ENCODE results near the gene AKAP8L. TPM values are rescaled to one million over a fixed set of nuclear protein-coding genes. Genes with fewer than 3 reads are reported as not detected.

AKAP8L gene
- total and polyA plus RNA-seq, 10 of the 15 experiments (the other 5 are each of a cell fraction or from before 2014, with no cell fraction given), result 0.66 to 64.3 (median 40.0) TPM

- TF ChIP-seq TCF7 (IDR thresholded peaks at IDR 0.05; ENCODE audit: borderline replicate concordance), result no peak
- TF ChIP-seq ZBTB11 (CRISPR knock-in tag; IDR thresholded peaks at IDR 0.05), result no peak
- no peak for TF ChIP-seq WRNIP1 (IDR thresholded peaks at IDR 0.05; ENCODE audit: borderline replicate concordance, low read depth, low read length)
- no peak for TF ChIP-seq ZZZ3 (IDR thresholded peaks at IDR 0.05; ENCODE audit: control insufficient read depth, insufficient read length, low read depth)
- TF ChIP-seq HDAC2 (IDR thresholded peaks at IDR 0.05), result no peak
- TF ChIP-seq ETV6 (conservative IDR thresholded peaks at IDR 0.05 in 1 of 2, IDR thresholded peaks at IDR 0.05 in 1 of 2; ENCODE audit: borderline replicate concordance in 1 of 2, low read depth in 1 of 2), result no peak
- no peak for TF ChIP-seq BCLAF1 (IDR thresholded peaks at IDR 0.05)
- TF ChIP-seq EED (IDR thresholded peaks at IDR 0.05; ENCODE audit: low read depth), result no peak
- no peak for TF ChIP-seq CEBPB (IDR thresholded peaks at IDR 0.05; ENCODE audit: borderline replicate concordance in 1 of 2, low read depth in 2 of 2, low read length in 2 of 2)
- no peak; the same call in 1 of the 2 replicates for TF ChIP-seq BACH1 (IDR thresholded peaks at IDR 0.05; ENCODE audit: borderline replicate concordance)
- no peak for TF ChIP-seq ZNF217 (IDR thresholded peaks at IDR 0.05)
- TF ChIP-seq DPF2 (IDR thresholded peaks at IDR 0.05), result no peak
- no peak for TF ChIP-seq PAX8 (IDR thresholded peaks at IDR 0.05)
- no peak for TF ChIP-seq MTA3 (IDR thresholded peaks at IDR 0.05; ENCODE audit: borderline replicate concordance, low read length)
- no peak for TF ChIP-seq TAF1 (IDR thresholded peaks at IDR 0.05; ENCODE audit: borderline replicate concordance, low read depth, low read length)
- peak; percentile 85; the same call in 1 of the 2 replicates for TF ChIP-seq ZNF592 (IDR thresholded peaks at IDR 0.05)
Measured at GRCh38 chr19:15449620-15450527, 31.1 kb upstream of the AKAP8L start, which contains the start of gene WIZ (continued).
